Suprapubic skin (tissue), 3 donors: Measurements from ENCODE around the gene ZNF800.

Experiments used
- POLR2AphosphoS5 ChIP-seq, 3 donors: sonication (generic); formaldehyde crosslinking; IDR thresholded peaks; one replicate each; pipeline ENCODE4 v1.6.1; 2017; ENCODE audit warnings: antibody characterized with exemption in 3 of 3
- TF ChIP-seq, protein P1 (sequence below), 2 donors: fragments of 200-600 bp in 1 of 2; fragments of 450-650 bp in 1 of 2; sonication (generic) in 1 of 2; IDR thresholded peaks; one replicate each; pipeline ENCODE4 v1.5.1; 2016 to 2019; ENCODE audit warnings: antibody characterized with exemption in 2 of 2, mild to moderate bottlenecking in 1 of 2, moderate library complexity in 1 of 2

DNA sequence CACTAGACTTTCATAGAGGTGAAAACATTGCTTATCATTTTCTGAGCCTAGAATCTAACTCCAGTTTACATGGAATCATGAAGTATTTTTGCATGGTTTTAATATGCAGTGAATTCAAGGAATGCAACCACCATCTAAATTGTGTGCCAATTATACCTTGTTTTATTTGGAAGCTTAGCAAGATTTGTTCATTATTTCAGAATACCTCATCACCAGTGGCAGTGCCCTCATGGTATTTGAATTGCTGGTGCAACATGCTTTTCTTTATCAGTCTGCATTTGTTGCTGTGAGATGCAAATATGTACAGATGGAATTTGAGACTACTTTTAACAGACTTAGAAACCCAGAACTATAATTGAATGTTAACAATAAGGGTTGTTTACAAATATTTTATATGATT lies 18.7 kb upstream of the ZNF800 start:
- TF ChIP-seq, protein P1, sequence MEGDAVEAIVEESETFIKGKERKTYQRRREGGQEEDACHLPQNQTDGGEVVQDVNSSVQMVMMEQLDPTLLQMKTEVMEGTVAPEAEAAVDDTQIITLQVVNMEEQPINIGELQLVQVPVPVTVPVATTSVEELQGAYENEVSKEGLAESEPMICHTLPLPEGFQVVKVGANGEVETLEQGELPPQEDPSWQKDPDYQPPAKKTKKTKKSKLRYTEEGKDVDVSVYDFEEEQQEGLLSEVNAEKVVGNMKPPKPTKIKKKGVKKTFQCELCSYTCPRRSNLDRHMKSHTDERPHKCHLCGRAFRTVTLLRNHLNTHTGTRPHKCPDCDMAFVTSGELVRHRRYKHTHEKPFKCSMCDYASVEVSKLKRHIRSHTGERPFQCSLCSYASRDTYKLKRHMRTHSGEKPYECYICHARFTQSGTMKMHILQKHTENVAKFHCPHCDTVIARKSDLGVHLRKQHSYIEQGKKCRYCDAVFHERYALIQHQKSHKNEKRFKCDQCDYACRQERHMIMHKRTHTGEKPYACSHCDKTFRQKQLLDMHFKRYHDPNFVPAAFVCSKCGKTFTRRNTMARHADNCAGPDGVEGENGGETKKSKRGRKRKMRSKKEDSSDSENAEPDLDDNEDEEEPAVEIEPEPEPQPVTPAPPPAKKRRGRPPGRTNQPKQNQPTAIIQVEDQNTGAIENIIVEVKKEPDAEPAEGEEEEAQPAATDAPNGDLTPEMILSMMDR (IDR thresholded peaks at IDR 0.05), result no peak
- no peak for TF ChIP-seq POLR2AphosphoS5 (IDR thresholded peaks at IDR 0.05)
